SK-N-SH (cell line): ENCODE data around the gene KIAA2012. TPM values are rescaled to one million over a fixed set of nuclear protein-coding genes. Genes with fewer than 3 reads are reported as not detected.
A peak's percentile ranks its signal among the peaks of the same experiment; 100 is the strongest.

Experiments used
- EP300 ChIP-seq, 2 experiments: IDR thresholded peaks; 2 replicates each; pipeline versions ENCODE4 v1.4.0 to v1.6.1; 2012; ENCODE audit warnings: borderline replicate concordance in 1 of 2, low read depth in 1 of 2, low read length in 1 of 2
- FOXM1 ChIP-seq: IDR thresholded peaks from 2 replicates; pipeline ENCODE4 v1.4.0; 2012; ENCODE audit warnings: low read depth, mild to moderate bottlenecking
- GATA2 ChIP-seq: sonication (generic); formaldehyde crosslinking; IDR thresholded peaks from 2 replicates; pipeline ENCODE4 v1.5.0; 2020; ENCODE audit warnings: mild to moderate bottlenecking, missing genetic modification reagents
- JUND ChIP-seq: IDR thresholded peaks from 2 replicates; pipeline ENCODE4 v1.4.0; 2012
- MXI1 ChIP-seq: IDR thresholded peaks from 2 replicates; pipeline ENCODE4 v1.6.1; 2012; ENCODE audit warnings: mild to moderate bottlenecking, low read depth, low read length, improper control_type of control experiment
- RAD21 ChIP-seq: IDR thresholded peaks from 2 replicates; pipeline ENCODE4 v1.6.1; 2012; ENCODE audit warnings: mild to moderate bottlenecking, low read length
- RXRA ChIP-seq: IDR thresholded peaks from 2 replicates; pipeline ENCODE4 v1.4.0; 2012; ENCODE audit warnings: low read depth, mild to moderate bottlenecking, borderline replicate concordance
- SIN3A ChIP-seq: IDR thresholded peaks from 2 replicates; pipeline ENCODE4 v1.6.1; 2012; ENCODE audit warnings: low read depth, mild to moderate bottlenecking, low read length, moderate library complexity, borderline replicate concordance
- SMC3 ChIP-seq: IDR thresholded peaks from 2 replicates; pipeline ENCODE4 v1.6.1; 2012; ENCODE audit warnings: low read depth, low read length, improper control_type of control experiment
- TAF1 ChIP-seq: IDR thresholded peaks from 2 replicates; pipeline ENCODE4 v1.6.1; 2012; ENCODE audit warnings: low read depth, mild to moderate bottlenecking, low read length, moderate library complexity, borderline replicate concordance
- TCF12 ChIP-seq: IDR thresholded peaks from 2 replicates; pipeline ENCODE4 v1.4.0; 2012
- YY1 ChIP-seq: IDR thresholded peaks from 2 replicates; pipeline ENCODE4 v1.4.0; 2012; ENCODE audit warnings: low read depth, mild to moderate bottlenecking
- polyA plus RNA-seq, 3 experiments: library from polyadenylated mRNA; depleted of rRNA; stranded (reverse); fragments of >200 nt; gene quantifications; 2 replicates each; pipeline ENCODE4 v1.2.3, GENCODE V29; 2012
- TF ChIP-seq, protein P1 (sequence below): IDR thresholded peaks from 2 replicates; pipeline ENCODE4 v1.6.1; 2012; ENCODE audit warnings: mild to moderate bottlenecking, low read depth, low read length, moderate library complexity
- TF ChIP-seq, protein P2 (sequence below): fragments of 200-600 bp; sonication (generic); IDR thresholded peaks from 2 replicates; pipeline ENCODE4 v1.6.1; 2017; ENCODE audit warnings: antibody characterized with exemption, mild to moderate bottlenecking, moderate library complexity
- TF ChIP-seq, protein P3 (sequence below): fragments of 150-350 bp; IDR thresholded peaks from 2 replicates; pipeline ENCODE4 v1.6.1; 2016; ENCODE audit warnings: mild to moderate bottlenecking, low read depth, low read length
- TF ChIP-seq, protein P4 (sequence below): IDR thresholded peaks from 2 replicates; pipeline ENCODE4 v1.4.0; 2012; ENCODE audit warnings: low read depth

The KIAA2012 gene
- polyA plus RNA-seq, 1 of the 3 experiments (the other 2 are of a cell fraction), result 0.07 TPM

DNA sequence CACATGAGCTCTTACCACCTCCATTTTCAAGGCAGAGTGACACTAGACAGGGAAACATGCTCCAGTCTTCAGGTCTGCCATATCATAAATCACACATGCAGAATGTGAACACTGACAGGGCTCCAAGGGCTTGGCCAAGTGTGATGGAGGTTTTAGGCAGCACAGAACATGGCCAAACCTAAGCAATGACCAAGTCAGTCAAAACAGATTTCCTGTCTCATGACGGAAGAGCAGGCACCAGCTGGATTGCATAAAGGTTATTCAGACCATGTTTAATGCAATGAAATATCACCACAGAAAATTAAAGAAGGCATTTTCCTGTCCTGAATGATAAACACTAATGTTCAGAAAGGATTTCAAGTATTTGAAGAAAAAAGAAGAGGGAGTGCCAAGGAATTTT lies 92.9 kb downstream of the KIAA2012 start (continued):
- TF ChIP-seq, protein P1, sequence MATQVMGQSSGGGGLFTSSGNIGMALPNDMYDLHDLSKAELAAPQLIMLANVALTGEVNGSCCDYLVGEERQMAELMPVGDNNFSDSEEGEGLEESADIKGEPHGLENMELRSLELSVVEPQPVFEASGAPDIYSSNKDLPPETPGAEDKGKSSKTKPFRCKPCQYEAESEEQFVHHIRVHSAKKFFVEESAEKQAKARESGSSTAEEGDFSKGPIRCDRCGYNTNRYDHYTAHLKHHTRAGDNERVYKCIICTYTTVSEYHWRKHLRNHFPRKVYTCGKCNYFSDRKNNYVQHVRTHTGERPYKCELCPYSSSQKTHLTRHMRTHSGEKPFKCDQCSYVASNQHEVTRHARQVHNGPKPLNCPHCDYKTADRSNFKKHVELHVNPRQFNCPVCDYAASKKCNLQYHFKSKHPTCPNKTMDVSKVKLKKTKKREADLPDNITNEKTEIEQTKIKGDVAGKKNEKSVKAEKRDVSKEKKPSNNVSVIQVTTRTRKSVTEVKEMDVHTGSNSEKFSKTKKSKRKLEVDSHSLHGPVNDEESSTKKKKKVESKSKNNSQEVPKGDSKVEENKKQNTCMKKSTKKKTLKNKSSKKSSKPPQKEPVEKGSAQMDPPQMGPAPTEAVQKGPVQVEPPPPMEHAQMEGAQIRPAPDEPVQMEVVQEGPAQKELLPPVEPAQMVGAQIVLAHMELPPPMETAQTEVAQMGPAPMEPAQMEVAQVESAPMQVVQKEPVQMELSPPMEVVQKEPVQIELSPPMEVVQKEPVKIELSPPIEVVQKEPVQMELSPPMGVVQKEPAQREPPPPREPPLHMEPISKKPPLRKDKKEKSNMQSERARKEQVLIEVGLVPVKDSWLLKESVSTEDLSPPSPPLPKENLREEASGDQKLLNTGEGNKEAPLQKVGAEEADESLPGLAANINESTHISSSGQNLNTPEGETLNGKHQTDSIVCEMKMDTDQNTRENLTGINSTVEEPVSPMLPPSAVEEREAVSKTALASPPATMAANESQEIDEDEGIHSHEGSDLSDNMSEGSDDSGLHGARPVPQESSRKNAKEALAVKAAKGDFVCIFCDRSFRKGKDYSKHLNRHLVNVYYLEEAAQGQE, result no peak
- TF ChIP-seq RXRA, result no peak
- TF ChIP-seq SIN3A, result 0 out of 2 replicates have a peak, but pooled peaks have one; percentile 45
- TF ChIP-seq RAD21, result no peak
- TF ChIP-seq, protein P2, sequence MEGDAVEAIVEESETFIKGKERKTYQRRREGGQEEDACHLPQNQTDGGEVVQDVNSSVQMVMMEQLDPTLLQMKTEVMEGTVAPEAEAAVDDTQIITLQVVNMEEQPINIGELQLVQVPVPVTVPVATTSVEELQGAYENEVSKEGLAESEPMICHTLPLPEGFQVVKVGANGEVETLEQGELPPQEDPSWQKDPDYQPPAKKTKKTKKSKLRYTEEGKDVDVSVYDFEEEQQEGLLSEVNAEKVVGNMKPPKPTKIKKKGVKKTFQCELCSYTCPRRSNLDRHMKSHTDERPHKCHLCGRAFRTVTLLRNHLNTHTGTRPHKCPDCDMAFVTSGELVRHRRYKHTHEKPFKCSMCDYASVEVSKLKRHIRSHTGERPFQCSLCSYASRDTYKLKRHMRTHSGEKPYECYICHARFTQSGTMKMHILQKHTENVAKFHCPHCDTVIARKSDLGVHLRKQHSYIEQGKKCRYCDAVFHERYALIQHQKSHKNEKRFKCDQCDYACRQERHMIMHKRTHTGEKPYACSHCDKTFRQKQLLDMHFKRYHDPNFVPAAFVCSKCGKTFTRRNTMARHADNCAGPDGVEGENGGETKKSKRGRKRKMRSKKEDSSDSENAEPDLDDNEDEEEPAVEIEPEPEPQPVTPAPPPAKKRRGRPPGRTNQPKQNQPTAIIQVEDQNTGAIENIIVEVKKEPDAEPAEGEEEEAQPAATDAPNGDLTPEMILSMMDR, result no peak
- TF ChIP-seq, protein P3, sequence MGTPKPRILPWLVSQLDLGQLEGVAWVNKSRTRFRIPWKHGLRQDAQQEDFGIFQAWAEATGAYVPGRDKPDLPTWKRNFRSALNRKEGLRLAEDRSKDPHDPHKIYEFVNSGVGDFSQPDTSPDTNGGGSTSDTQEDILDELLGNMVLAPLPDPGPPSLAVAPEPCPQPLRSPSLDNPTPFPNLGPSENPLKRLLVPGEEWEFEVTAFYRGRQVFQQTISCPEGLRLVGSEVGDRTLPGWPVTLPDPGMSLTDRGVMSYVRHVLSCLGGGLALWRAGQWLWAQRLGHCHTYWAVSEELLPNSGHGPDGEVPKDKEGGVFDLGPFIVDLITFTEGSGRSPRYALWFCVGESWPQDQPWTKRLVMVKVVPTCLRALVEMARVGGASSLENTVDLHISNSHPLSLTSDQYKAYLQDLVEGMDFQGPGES, result no peak
- TF ChIP-seq YY1, result no peak
- peak; percentile 73 to 78; a peak in 3 of 4 replicates for TF ChIP-seq EP300 (IDR thresholded peaks at IDR 0.05; ENCODE audit: borderline replicate concordance in 1 of 2, low read depth in 1 of 2, low read length in 1 of 2)
- peak; percentile 38; the same call in 1 of the 2 replicates for TF ChIP-seq JUND
- no peak for TF ChIP-seq TAF1
- TF ChIP-seq, protein P4, sequence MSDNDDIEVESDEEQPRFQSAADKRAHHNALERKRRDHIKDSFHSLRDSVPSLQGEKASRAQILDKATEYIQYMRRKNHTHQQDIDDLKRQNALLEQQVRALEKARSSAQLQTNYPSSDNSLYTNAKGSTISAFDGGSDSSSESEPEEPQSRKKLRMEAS, result 0 out of 2 replicates have a peak, but pooled peaks have one; percentile 25
- TF ChIP-seq MXI1, result no peak
- no peak; the same call in 1 of the 2 replicates for TF ChIP-seq FOXM1
- no peak for TF ChIP-seq SMC3
- TF ChIP-seq TCF12, result peak; percentile 94
- TF ChIP-seq GATA2 (CRISPR knock-in tag), result no peak
- TF ChIP-seq, all 33 proteins: peak for 11
